GM19099 (cell line): ENCODE measurements around the gene LPP.

ENCODE experiments used
- POLR2A ChIP-seq: IDR thresholded peaks from 3 replicates; pipeline ENCODE4 v1.6.1; 2011; ENCODE audit warnings: low read depth; ENCODE audit not compliant: insufficient read length; ENCODE audit errors: extremely low read depth

The LPP gene

GRCh38 chr3:188769831-188770230 is 615.9 kb downstream of the LPP start:
- no peak for TF ChIP-seq POLR2A

- no peak for TF ChIP-seq POLR2A
Measured at GRCh38 chr3:188772886-188773285, 618.9 kb downstream of the LPP start.

- no peak for TF ChIP-seq POLR2A
Measured at GRCh38 chr3:188775412-188775811, 621.5 kb downstream of the LPP start.

GRCh38 chr3:188776447-188776846 is 622.5 kb downstream of the LPP start:
- TF ChIP-seq POLR2A: no peak

- no peak for TF ChIP-seq POLR2A
Measured at GRCh38 chr3:188778091-188778852, 624.3 kb downstream of the LPP start.

GRCh38 chr3:188779281-188779980 is 625.5 kb downstream of the LPP start:
- TF ChIP-seq POLR2A: no peak

- no peak for TF ChIP-seq POLR2A
Measured at GRCh38 chr3:188780193-188781147, 626.5 kb downstream of the LPP start.

- no peak for TF ChIP-seq POLR2A
Measured at GRCh38 chr3:188782613-188783124, 628.7 kb downstream of the LPP start.

- TF ChIP-seq POLR2A: no peak
Measured at GRCh38 chr3:188786424-188786823, 632.5 kb downstream of the LPP start.

- no peak for TF ChIP-seq POLR2A
Measured at GRCh38 chr3:188788621-188789081, 634.7 kb downstream of the LPP start.

GRCh38 chr3:188789251-188789650 is 635.3 kb downstream of the LPP start:
- no peak for TF ChIP-seq POLR2A

GRCh38 chr3:188791311-188791710 is 637.4 kb downstream of the LPP start:
- no peak for TF ChIP-seq POLR2A

GRCh38 chr3:188792793-188793192 is 638.8 kb downstream of the LPP start:
- no peak for TF ChIP-seq POLR2A

- no peak for TF ChIP-seq POLR2A
Measured at GRCh38 chr3:188796122-188796631, 642.2 kb downstream of the LPP start.

- TF ChIP-seq POLR2A: no peak
Measured at GRCh38 chr3:188797045-188797444, 643.1 kb downstream of the LPP start.
